H9 (cell line): ENCODE data around the gene NUP210. TPM values are rescaled to one million over a fixed set of nuclear protein-coding genes. Genes with fewer than 3 reads are reported as not detected.
A peak's percentile ranks its signal among the peaks of the same experiment; 100 is the strongest.
"Not testable (repeated sequence)": the region's sequence is repeated elsewhere in the genome, so short reads cannot be mapped to it uniquely, and the experiment has no call there.

ENCODE experiments used
- DNase-seq: peaks from one replicate; pipeline ENCODE4 v3.0.0-alpha.2; 2017
- H2AFZ ChIP-seq: one replicate; pipeline ENCODE4 v1.6.1; 2013; ENCODE audit warnings: mild to moderate bottlenecking, low read length, control low read depth, moderate library complexity
- H2AK5ac ChIP-seq: 2 replicates; pipeline ENCODE4 v1.6.1; 2013; ENCODE audit warnings: low read length, control low read depth, mixed read lengths; ENCODE audit not compliant: insufficient read length
- H2BK120ac ChIP-seq: one replicate; pipeline ENCODE4 v1.6.1; 2013; ENCODE audit warnings: low read depth, mild to moderate bottlenecking, low read length, control low read depth, inconsistent platforms; ENCODE audit not compliant: poor library complexity, severe bottlenecking
- H2BK12ac ChIP-seq: 2 replicates; pipeline ENCODE4 v1.6.1; 2013; ENCODE audit warnings: low read length, control low read depth, mixed read lengths, low read depth; ENCODE audit not compliant: insufficient read length
- H2BK15ac ChIP-seq: 2 replicates; pipeline ENCODE4 v1.6.1; 2013; ENCODE audit warnings: low read depth, low read length, control low read depth
- H2BK20ac ChIP-seq: one replicate; pipeline ENCODE4 v1.6.1; 2013; ENCODE audit warnings: low read depth, mild to moderate bottlenecking, low read length, control low read depth, inconsistent platforms; ENCODE audit not compliant: poor library complexity, severe bottlenecking
- H2BK5ac ChIP-seq: 2 replicates; pipeline ENCODE4 v1.6.1; 2013; ENCODE audit warnings: low read length, control low read depth, mixed read lengths; ENCODE audit not compliant: insufficient read length
- H3K14ac ChIP-seq: 2 replicates; pipeline ENCODE4 v1.6.1; 2013; ENCODE audit warnings: low read length, control low read depth; ENCODE audit not compliant: insufficient read depth
- H3K18ac ChIP-seq: 2 replicates; pipeline ENCODE4 v1.6.1; 2013; ENCODE audit warnings: low read depth, mild to moderate bottlenecking, mixed read lengths, low read length, control low read depth; ENCODE audit not compliant: insufficient read length
- H3K23ac ChIP-seq: 2 replicates; pipeline ENCODE4 v1.6.1; 2013; ENCODE audit warnings: low read length, control low read depth, mixed read lengths, low read depth; ENCODE audit not compliant: insufficient read length
- H3K23me2 ChIP-seq: 2 replicates; pipeline ENCODE4 v1.6.1; 2013; ENCODE audit warnings: low read depth, mild to moderate bottlenecking, mixed read lengths, low read length, control low read depth; ENCODE audit not compliant: insufficient read length, poor library complexity, severe bottlenecking
- H3K27ac ChIP-seq: 2 replicates; pipeline ENCODE4 v1.5.1; 2013; ENCODE audit warnings: low read length, control low read depth, mixed read lengths, low read depth; ENCODE audit not compliant: insufficient read length
- H3K27me3 ChIP-seq: 2 replicates; pipeline ENCODE4 v1.6.1; 2013; ENCODE audit warnings: low read length, control low read depth, inconsistent platforms; ENCODE audit not compliant: insufficient read depth
- H3K4ac ChIP-seq: 2 replicates; pipeline ENCODE4 v1.6.1; 2013; ENCODE audit warnings: low read depth, mild to moderate bottlenecking, control low read depth, inconsistent platforms, low read length, moderate library complexity
- H3K4me1 ChIP-seq: 2 replicates; pipeline ENCODE4 v1.6.1; 2013; ENCODE audit warnings: low read length, control low read depth, inconsistent platforms; ENCODE audit not compliant: insufficient read depth
- H3K4me2 ChIP-seq: 2 replicates; pipeline ENCODE4 v1.6.1; 2013; ENCODE audit warnings: low read length, control low read depth, mixed read lengths; ENCODE audit not compliant: insufficient read length, insufficient read depth
- H3K56ac ChIP-seq: 2 replicates; pipeline ENCODE4 v1.6.1; 2013; ENCODE audit warnings: low read depth, mild to moderate bottlenecking, mixed read lengths, low read length, control low read depth; ENCODE audit not compliant: insufficient read length
- H3K79me1 ChIP-seq: 2 replicates; pipeline ENCODE4 v1.6.1; 2013; ENCODE audit warnings: low read depth, mild to moderate bottlenecking, moderate library complexity, low read length, control low read depth, inconsistent platforms; ENCODE audit not compliant: insufficient read depth, poor library complexity, severe bottlenecking
- H3K79me2 ChIP-seq: 2 replicates; pipeline ENCODE4 v1.6.1; 2013; ENCODE audit warnings: low read length, control low read depth, inconsistent platforms; ENCODE audit not compliant: insufficient read depth
- H3K9ac ChIP-seq: 2 replicates; pipeline ENCODE4 v1.6.1; 2013; ENCODE audit warnings: low read length, control low read depth, mixed read lengths; ENCODE audit not compliant: insufficient read length; ENCODE audit errors: extremely low read depth
- H3K9me3 ChIP-seq: one replicate; pipeline ENCODE4 v1.6.1; 2013; ENCODE audit warnings: low read depth, low read length, inconsistent platforms; ENCODE audit not compliant: control insufficient read depth
- H3T11ph ChIP-seq: one replicate; pipeline ENCODE4 v1.6.1; 2013; ENCODE audit warnings: mild to moderate bottlenecking, low read length, control low read depth, inconsistent platforms
- H4K20me1 ChIP-seq: one replicate; pipeline ENCODE4 v1.6.1; 2013; ENCODE audit not compliant: control insufficient read depth, insufficient read length, insufficient read depth
- H4K5ac ChIP-seq: 2 replicates; pipeline ENCODE4 v1.6.1; 2013; ENCODE audit warnings: low read depth, mild to moderate bottlenecking, mixed read lengths, low read length, control low read depth; ENCODE audit not compliant: insufficient read length
- H4K8ac ChIP-seq: replicated peaks from 2 replicates; pipeline ENCODE4 v1.6.1; 2013; ENCODE audit warnings: low read length, control low read depth, mixed read lengths, low read depth; ENCODE audit not compliant: insufficient read length
- H4K91ac ChIP-seq: 2 replicates; pipeline ENCODE4 v1.6.1; 2013; ENCODE audit warnings: low read depth, mild to moderate bottlenecking, moderate library complexity, mixed read lengths, low read length, control low read depth; ENCODE audit not compliant: insufficient read length
- H3K27ac Mint-ChIP-seq, 3 experiments: 2 replicates in 2 of 3; 3 replicates in 1 of 3; pipeline ENCODE4 v1.8.0; 2020 to 2021; ENCODE audit warnings: mixed read lengths in 3 of 3, mild to moderate bottlenecking in 1 of 3, moderate library complexity in 1 of 3
- H3K27me3 Mint-ChIP-seq: 2 replicates; pipeline ENCODE4 v1.8.0; 2021; ENCODE audit warnings: low read depth, mild to moderate bottlenecking, moderate library complexity, mixed read lengths
- H3K36me3 Mint-ChIP-seq, 3 experiments: 2 replicates in 2 of 3; 3 replicates in 1 of 3; pipeline ENCODE4 v1.8.0; 2020 to 2021; ENCODE audit warnings: low read depth in 3 of 3, mixed read lengths in 3 of 3; ENCODE audit not compliant: insufficient read depth in 1 of 3
- H3K4me1 Mint-ChIP-seq, 2 experiments: 2 replicates each; pipeline ENCODE4 v1.8.0; 2020; ENCODE audit warnings: mixed read lengths in 2 of 2
- H3K4me3 Mint-ChIP-seq, 2 experiments: 2 replicates in 1 of 2; 3 replicates in 1 of 2; pipeline ENCODE4 v1.8.0; 2020 to 2021; ENCODE audit warnings: mild to moderate bottlenecking in 2 of 2, mixed read lengths in 2 of 2, moderate library complexity in 1 of 2
- H3K9me3 Mint-ChIP-seq, 2 experiments: 2 replicates in 1 of 2; 3 replicates in 1 of 2; pipeline ENCODE4 v1.8.0; 2020; ENCODE audit warnings: mild to moderate bottlenecking in 2 of 2, mixed read lengths in 2 of 2, moderate library complexity in 1 of 2
- CTCF ChIP-seq: fragments of 200-600 bp; sonication (generic); conservative IDR thresholded peaks from 3 replicates; pipeline ENCODE4 v1.8.0; 2021; ENCODE audit warnings: antibody characterized with exemption, mild to moderate bottlenecking
- WGBS: extraction: QIAGEN DNeasy Blood & Tissue Kit; methylation state at CpG from one replicate; pipeline ENCODE4 v1.1.7; 2013; ENCODE audit warnings: missing lambda C conversion rate, low lambda C conversion rate, mixed read lengths; ENCODE audit not compliant: insufficient read length; ENCODE audit errors: extremely low coverage; 5-methylcytosine and 5-hydroxymethylcytosine counted together
- total RNA-seq: library from RNA; stranded (reverse); gene quantifications from 2 replicates; pipeline ENCODE4 v1.2.1, GENCODE V29; 2021

The NUP210 gene
- total RNA-seq, 1 experiment from 2014 or later, result 48.8 TPM

- no CpG with 5 or more reads among the region's 4 CpGs for WGBS
- H4K91ac ChIP-seq, result no peak overlapping the region
- H2AFZ ChIP-seq, result no peak overlapping the region
- Mint-ChIP-seq H3K9me3 (0 out of 5 replicates have a peak, but pooled peaks cover 0 to 2% of the 10 kb centered on the region in 2 experiments), H3K36me3 (peaks cover 2 to 3% (median 2%) of the 10 kb centered on the region in 3 experiments; a peak in 3 of 7 replicates), H3K27me3 (peaks cover 7% of the 10 kb centered on the region), H3K4me3 (no peak overlapping the region), H3K27ac (no peak overlapping the region), H3K4me1 (peaks cover 0 to 3% of the 10 kb centered on the region in 2 experiments; a peak in 1 of 4 replicates)
- H2BK120ac ChIP-seq, result no peak overlapping the region
- H3K79me2 ChIP-seq, result no peaks in the 10 kb centered on the region
- H3K27ac ChIP-seq, result peak overlapping the region; percentile 35
- no peak overlapping the region for H3K14ac ChIP-seq
- no peak overlapping the region for H3K56ac ChIP-seq
- no peak for TF ChIP-seq CTCF
- H4K5ac ChIP-seq, result peak overlapping the region; percentile 83
- H4K8ac ChIP-seq, result no peak overlapping the region
- H2BK15ac ChIP-seq, result no peak overlapping the region
- H3K23ac ChIP-seq, result no peak overlapping the region
- H3K27me3 ChIP-seq, result no peaks in the 10 kb centered on the region
- no peak overlapping the region for H2AK5ac ChIP-seq
- no peak overlapping the region for H3T11ph ChIP-seq
- no peaks in the 10 kb centered on the region for H3K9me3 ChIP-seq
- H3K18ac ChIP-seq, result no peak overlapping the region
- H2BK5ac ChIP-seq, result no peak overlapping the region
- no peak for DNase-seq
- no peak overlapping the region for H2BK20ac ChIP-seq
- H3K23me2 ChIP-seq, result no peaks in the 10 kb centered on the region
- H3K4me1 ChIP-seq, result no peaks in the 10 kb centered on the region; the same call in 1 of the 2 replicates
- no peaks in the 10 kb centered on the region for H4K20me1 ChIP-seq
- no peaks in the 10 kb centered on the region for H3K79me1 ChIP-seq
- H3K4ac ChIP-seq, result no peak overlapping the region
- peak overlapping the region; percentile 23 for H3K9ac ChIP-seq
- no peak overlapping the region for H3K4me2 ChIP-seq
- H2BK12ac ChIP-seq, result no peak overlapping the region
These were observed 20.2 kb upstream of the NUP210 start for GRCh38 chr3:13440204-13440817.

GRCh38 chr3:13436213-13436612 lies 16.1 kb upstream of the NUP210 start:
- not testable (repeated sequence) for DNase-seq, H3K27ac Mint-ChIP-seq, H2BK20ac ChIP-seq, H4K91ac ChIP-seq, H3K4ac ChIP-seq, H3K79me2 ChIP-seq, H4K8ac ChIP-seq, H3K4me1 ChIP-seq, H2BK5ac ChIP-seq, H2AK5ac ChIP-seq, H3K9me3 ChIP-seq, H3K36me3 Mint-ChIP-seq, H3K4me3 Mint-ChIP-seq, H3K9ac ChIP-seq, H3K27me3 Mint-ChIP-seq, H3K27me3 ChIP-seq, H3T11ph ChIP-seq, H4K20me1 ChIP-seq, H2AFZ ChIP-seq, H3K23me2 ChIP-seq, H3K79me1 ChIP-seq, H3K14ac ChIP-seq, H3K56ac ChIP-seq, H3K18ac ChIP-seq, H3K4me2 ChIP-seq, H3K27ac ChIP-seq, H2BK12ac ChIP-seq, H2BK15ac ChIP-seq, H3K23ac ChIP-seq, H3K9me3 Mint-ChIP-seq, H2BK120ac ChIP-seq, H4K5ac ChIP-seq
- peaks cover 9 to 12% of the 10 kb centered on the region in 2 experiments for H3K4me1 Mint-ChIP-seq
- WGBS, result no CpG with 5 or more reads among the region's 4 CpGs
